Suprapubic skin (tissue), 4 donors: Measurements from ENCODE around the gene E4F1.

ENCODE experiments used
- CTCF ChIP-seq, 2 donors: fragments of 200-600 bp in 1 of 2; fragments of 450-650 bp in 1 of 2; sonication (generic) in 1 of 2; IDR thresholded peaks; one replicate each; pipeline ENCODE4 v1.5.1; 2016 to 2019; ENCODE audit warnings: antibody characterized with exemption in 2 of 2, mild to moderate bottlenecking in 1 of 2, moderate library complexity in 1 of 2
- EP300 ChIP-seq: sonication (generic); formaldehyde crosslinking; IDR thresholded peaks from one replicate; pipeline ENCODE4 v1.6.1; 2017; ENCODE audit warnings: antibody characterized with exemption
- POLR2A ChIP-seq, 2 donors: fragments of 450-650 bp; IDR thresholded peaks; one replicate each; pipeline ENCODE4 v1.6.1; 2017; ENCODE audit warnings: antibody characterized with exemption in 2 of 2, mild to moderate bottlenecking in 2 of 2, moderate library complexity in 2 of 2
- POLR2AphosphoS5 ChIP-seq, 3 donors: sonication (generic); formaldehyde crosslinking; IDR thresholded peaks; one replicate each; pipeline ENCODE4 v1.6.1; 2017; ENCODE audit warnings: antibody characterized with exemption in 3 of 3

DNA sequence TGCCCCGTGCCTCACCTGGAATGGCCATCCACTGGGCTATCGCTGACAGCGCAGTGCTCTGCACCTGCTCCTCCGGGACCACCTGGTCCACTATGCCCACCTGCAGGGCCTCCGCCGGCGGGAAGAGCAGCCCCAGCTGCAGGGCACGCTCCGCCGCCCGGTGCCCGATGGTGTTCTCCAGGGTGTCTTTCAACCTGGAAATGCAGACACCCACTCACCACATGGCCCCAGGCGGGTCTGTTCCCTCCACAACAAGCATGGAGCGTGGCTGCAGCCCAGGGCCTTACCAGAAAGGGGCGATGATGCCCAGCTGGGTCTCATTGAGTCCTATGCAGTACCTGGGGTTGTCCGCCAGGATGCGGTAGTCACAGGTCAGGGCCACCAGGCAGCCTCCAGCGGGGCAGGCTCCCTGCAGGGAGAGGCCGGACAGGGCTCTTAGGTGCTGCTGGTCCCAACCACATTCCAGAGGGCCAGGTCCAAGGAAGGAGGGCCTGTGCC lies 19.7 kb downstream of the E4F1 start:
- no peak for TF ChIP-seq CTCF (IDR thresholded peaks at IDR 0.05)
- TF ChIP-seq EP300 = no peak
- no peak for TF ChIP-seq POLR2AphosphoS5 (IDR thresholded peaks at IDR 0.05)
- TF ChIP-seq POLR2A (IDR thresholded peaks at IDR 0.05) = no peak
